Hepatocyte (in vitro differentiated cells): ENCODE results near the gene RIMBP3C. TPM values are rescaled to one million over a fixed set of nuclear protein-coding genes. Genes with fewer than 3 reads are reported as not detected.
"Not testable (repeated sequence)": the region's sequence is repeated elsewhere in the genome, so short reads cannot be mapped to it uniquely, and the experiment has no call there.

Experiments used
- DNase-seq: peaks from one replicate; pipeline ENCODE4 v3.0.0-alpha.2; 2016; ENCODE audit warnings: low spot score
- H2AFZ ChIP-seq: fragments of 200-600 bp; sonication (generic); 2 replicates; pipeline ENCODE4 v1.6.0; 2016; ENCODE audit warnings: antibody characterized with exemption, mild to moderate bottlenecking
- H3K27ac ChIP-seq: fragments of 200-600 bp; sonication (generic); 2 replicates; pipeline ENCODE4 v1.5.1; 2016; ENCODE audit warnings: mild to moderate bottlenecking
- H3K27me3 ChIP-seq: fragments of 200-600 bp; sonication (generic); 2 replicates; pipeline ENCODE4 v1.6.1; 2016
- H3K36me3 ChIP-seq: fragments of 200-600 bp; sonication (generic); replicated peaks from 2 replicates; pipeline ENCODE4 v1.5.1; 2016; ENCODE audit warnings: low read depth; ENCODE audit not compliant: insufficient read depth
- H3K4me1 ChIP-seq: fragments of 200-600 bp; sonication (generic); 2 replicates; pipeline ENCODE4 v1.5.1; 2016; ENCODE audit warnings: mild to moderate bottlenecking, moderate library complexity; ENCODE audit not compliant: insufficient read depth
- H3K4me2 ChIP-seq: fragments of 200-600 bp; sonication (generic); 2 replicates; pipeline ENCODE4 v1.6.0; 2016
- H3K4me3 ChIP-seq: fragments of 200-600 bp; sonication (generic); 2 replicates; pipeline ENCODE4 v1.5.1; 2016; ENCODE audit warnings: mild to moderate bottlenecking
- H3K79me2 ChIP-seq: fragments of 200-600 bp; sonication (generic); 2 replicates; pipeline ENCODE4 v1.6.0; 2017; ENCODE audit warnings: mild to moderate bottlenecking
- H3K9me2 ChIP-seq: fragments of 200-600 bp; sonication (generic); replicated peaks from 2 replicates; pipeline ENCODE4 v1.6.0; 2017; ENCODE audit warnings: mild to moderate bottlenecking; ENCODE audit not compliant: insufficient read depth
- H3K9me3 ChIP-seq: fragments of 200-600 bp; sonication (generic); 2 replicates; pipeline ENCODE4 v1.5.1; 2016; ENCODE audit warnings: low read depth, mild to moderate bottlenecking
- H4K20me1 ChIP-seq: fragments of 200-600 bp; sonication (generic); 2 replicates; pipeline ENCODE4 v1.6.0; 2016; ENCODE audit warnings: mild to moderate bottlenecking; ENCODE audit not compliant: insufficient read depth, poor library complexity, severe bottlenecking
- CTCF ChIP-seq: fragments of 200-600 bp; sonication (generic); IDR thresholded peaks from 2 replicates; pipeline ENCODE4 v1.5.1; 2016; ENCODE audit warnings: antibody characterized with exemption, mild to moderate bottlenecking; ENCODE audit not compliant: poor library complexity
- EZH2 ChIP-seq: fragments of 200-600 bp; sonication (generic); IDR thresholded peaks from 2 replicates; pipeline ENCODE4 v1.6.1; 2016; ENCODE audit warnings: antibody characterized with exemption, mild to moderate bottlenecking, borderline replicate concordance
- EZH2phosphoT487 ChIP-seq: fragments of 200-600 bp; sonication (generic); IDR thresholded peaks from one replicate; pipeline ENCODE4 v1.6.1; 2018; ENCODE audit warnings: antibody characterized with exemption, mild to moderate bottlenecking, low read depth, moderate library complexity; ENCODE audit not compliant: unreplicated experiment, severe bottlenecking
- WGBS: methylation state at CpG from one replicate; pipeline ENCODE4 v1.1.6; 2016; ENCODE audit warnings: low lambda C conversion rate; ENCODE audit errors: missing lambda C conversion rate; 5-methylcytosine and 5-hydroxymethylcytosine counted together
- polyA plus RNA-seq: library from polyadenylated mRNA; unstranded; fragments of >200 nt; fragmentation: Nextera tagmentation; extraction: Ambion mirVana; gene quantifications from 2 replicates; pipeline ENCODE4 v1.2.1, GENCODE V29; 2016
- total RNA-seq: library from RNA; depleted of rRNA; stranded (reverse); fragments of >200 nt; gene quantifications from 2 replicates; pipeline ENCODE4 v1.2.3, GENCODE V29; 2014

The RIMBP3C gene
- total and polyA plus RNA-seq, 2 experiments from 2014 or later = 0.30 TPM; not detected in 1

GRCh38 chr22:21571679-21572078 lies 20.4 kb upstream of the RIMBP3C start:
- Histone ChIP-seq H3K27ac (no peak overlapping the region), H3K9me2 (no peaks in the 10 kb centered on the region), H4K20me1 (peaks cover 86% of the 10 kb centered on the region), H3K27me3 (no peaks in the 10 kb centered on the region), H3K9me3 (no peaks in the 10 kb centered on the region), H3K79me2 (peaks cover 91% of the 10 kb centered on the region), H3K4me2 (peak overlapping the region; percentile 84), H3K36me3 (no peaks in the 10 kb centered on the region), H3K4me1 (peaks cover 50% of the 10 kb centered on the region), H2AFZ (no peak overlapping the region), H3K4me3 (no peak overlapping the region)
- DNase-seq = no peak
- TF ChIP-seq EZH2phosphoT487 = no peak
- TF ChIP-seq CTCF = no peak
- TF ChIP-seq EZH2 = no peak
- WGBS = 94% methylated on average over 4 of the region's 4 CpGs

- TF ChIP-seq EZH2 (no peak), CTCF (no peak), EZH2phosphoT487 (no peak)
- Histone ChIP-seq H3K79me2 (peaks cover 78% of the 10 kb centered on the region), H3K36me3 (no peaks in the 10 kb centered on the region), H3K9me3 (no peaks in the 10 kb centered on the region), H3K4me3 (no peak overlapping the region), H3K4me1 (peaks cover 50% of the 10 kb centered on the region), H3K9me2 (no peaks in the 10 kb centered on the region), H3K4me2 (peak overlapping the region; percentile 84), H3K27ac (no peak overlapping the region), H4K20me1 (peaks cover 74% of the 10 kb centered on the region), H2AFZ (no peak overlapping the region), H3K27me3 (no peaks in the 10 kb centered on the region)
- no peak for DNase-seq
- WGBS = 65% methylated on average over 4 of the region's 4 CpGs
Observed at GRCh38 chr22:21570398-21570797, 19.1 kb upstream of the RIMBP3C start.

GRCh38 chr22:21569459-21570170 lies 18.4 kb upstream of the RIMBP3C start:
- no peaks in the 10 kb centered on the region for H3K9me3 ChIP-seq
- peak overlapping the region; percentile 84 for H3K4me2 ChIP-seq
- H3K4me1 ChIP-seq = peaks cover 47% of the 10 kb centered on the region
- H2AFZ ChIP-seq = no peak overlapping the region
- peaks cover 66% of the 10 kb centered on the region for H4K20me1 ChIP-seq
- no peaks in the 10 kb centered on the region for H3K27me3 ChIP-seq
- peak overlapping the region; percentile 100 for H3K27ac ChIP-seq
- no peak overlapping the region for H3K4me3 ChIP-seq
- no peaks in the 10 kb centered on the region for H3K36me3 ChIP-seq
- TF ChIP-seq EZH2phosphoT487 = no peak
- TF ChIP-seq CTCF = no peak
- no peak for TF ChIP-seq EZH2
- no peaks in the 10 kb centered on the region for H3K9me2 ChIP-seq
- H3K79me2 ChIP-seq = peaks cover 71% of the 10 kb centered on the region
- no peak for DNase-seq
- WGBS = 69% methylated on average over 8 of the region's 8 CpGs

GRCh38 chr22:21569076-21569427 lies 17.8 kb upstream of the RIMBP3C start:
- H2AFZ ChIP-seq, H3K9me3 ChIP-seq, H3K9me2 ChIP-seq, H3K36me3 ChIP-seq, DNase-seq, H3K27me3 ChIP-seq: not testable (repeated sequence)
- Histone ChIP-seq H3K27ac (peak overlapping the region; percentile 100), H3K4me1 (peaks cover 41% of the 10 kb centered on the region), H3K4me2 (peak overlapping the region; percentile 84), H4K20me1 (peaks cover 61% of the 10 kb centered on the region), H3K79me2 (peaks cover 65% of the 10 kb centered on the region), H3K4me3 (peak overlapping the region; percentile 98)
- 47% methylated on average over 12 of the region's 12 CpGs for WGBS
